Hepatic stellate cell (primary cell): Measurements from ENCODE around the gene MAPK11.

Experiments
- DNase-seq: peaks from one replicate; pipeline ENCODE4 v3.0.0; 2011; ENCODE audit warnings: low spot score

Gene MAPK11

GRCh38 chr22:50307890-50308596 lies 37.9 kb upstream of the MAPK11 start:
- DNase-seq, result no peak

- DNase-seq, result peak; percentile 76
Measured at GRCh38 chr22:50306753-50307749, 36.9 kb upstream of the MAPK11 start, which contains the start of gene PLXNB2. Gene PLXNB2 (minus strand): TSS chr22:50307646. CDS start chr22:50290584, 17,062 bp downstream.

GRCh38 chr22:50305923-50306566 lies 35.9 kb upstream of the MAPK11 start:
- peak; percentile 99 for DNase-seq

GRCh38 chr22:50305393-50305922 lies 35.3 kb upstream of the MAPK11 start:
- peak; percentile 53 for DNase-seq

- peak; percentile 60 for DNase-seq
Measured at GRCh38 chr22:50304528-50305392, 34.6 kb upstream of the MAPK11 start.

- peak; percentile 49 for DNase-seq
Measured at GRCh38 chr22:50303848-50304527, 33.8 kb upstream of the MAPK11 start.

GRCh38 chr22:50303515-50303847 lies 33.3 kb upstream of the MAPK11 start:
- DNase-seq, result no peak

- DNase-seq, result no peak
Measured at GRCh38 chr22:50302564-50302963, 32.4 kb upstream of the MAPK11 start.

GRCh38 chr22:50302041-50302541 lies 31.9 kb upstream of the MAPK11 start:
- DNase-seq, result no peak

GRCh38 chr22:50301581-50301991 lies 31.4 kb upstream of the MAPK11 start:
- no peak for DNase-seq

GRCh38 chr22:50300620-50301257 lies 30.6 kb upstream of the MAPK11 start:
- no peak for DNase-seq

GRCh38 chr22:50299785-50300619 lies 29.8 kb upstream of the MAPK11 start:
- no peak for DNase-seq

- DNase-seq, result no peak
Measured at GRCh38 chr22:50298937-50299784, 29.0 kb upstream of the MAPK11 start.

GRCh38 chr22:50298266-50298637 lies 28.1 kb upstream of the MAPK11 start:
- DNase-seq, result no peak

- DNase-seq, result no peak
Measured at GRCh38 chr22:50297510-50298265, 27.5 kb upstream of the MAPK11 start.

- DNase-seq, result no peak
Measured at GRCh38 chr22:50296658-50297490, 26.7 kb upstream of the MAPK11 start.

- no peak for DNase-seq
Measured at GRCh38 chr22:50294319-50294656, 24.1 kb upstream of the MAPK11 start.
